Measurements from ENCODE around the gene ANK3. TPM values are rescaled to one million over a fixed set of nuclear protein-coding genes. Genes with fewer than 3 reads are reported as not detected.

The ANK3 gene
- total RNA-seq, 4 donors from 2014 or later = 118 to 161 (median 151) TPM

GRCh38 chr10:60288256-60288655 is 101.4 kb downstream of the ANK3 start:
- H3K36me3 ChIP-seq = no peaks in the 10 kb centered on the region
- DNase-seq = no peak
- no peak overlapping the region for H3K4me3 ChIP-seq
- H3K4me1 ChIP-seq = no peaks in the 10 kb centered on the region
- no peaks in the 10 kb centered on the region for H3K27me3 ChIP-seq
- no peak overlapping the region for H3K27ac ChIP-seq
- TF ChIP-seq CTCF (IDR thresholded peaks at IDR 0.05) = no peak
- H3K9me3 ChIP-seq = no peaks in the 10 kb centered on the region

- no peak for DNase-seq
Measured at GRCh38 chr10:60286559-60286958, 103.1 kb downstream of the ANK3 start.

GRCh38 chr10:60283397-60283796 is 106.3 kb downstream of the ANK3 start:
- Histone ChIP-seq H3K4me1 (no peaks in the 10 kb centered on the region), H3K27ac (no peak overlapping the region)
- TF ChIP-seq POLR2A (IDR thresholded peaks at IDR 0.05) (no peak), CTCF (IDR thresholded peaks at IDR 0.05) (no peak)

More at GRCh38 chr10:60286559-60286958, 103.1 kb downstream of the ANK3 start:
- TF ChIP-seq CTCF (IDR thresholded peaks at IDR 0.05) (no peak), POLR2A (IDR thresholded peaks at IDR 0.05) (no peak)
- Histone ChIP-seq H3K4me1 (no peaks in the 10 kb centered on the region), H3K9me3 (no peaks in the 10 kb centered on the region), H3K36me3 (no peaks in the 10 kb centered on the region), H3K27me3 (no peaks in the 10 kb centered on the region), H3K27ac (no peak overlapping the region), H3K4me3 (no peak overlapping the region)

GRCh38 chr10:60282771-60283353 is 106.8 kb downstream of the ANK3 start:
- Histone ChIP-seq H3K4me3 (no peak overlapping the region), H3K4me1 (no peaks in the 10 kb centered on the region), H3K27me3 (no peaks in the 10 kb centered on the region), H3K9me3 (no peaks in the 10 kb centered on the region), H3K27ac (no peak overlapping the region), H3K36me3 (no peaks in the 10 kb centered on the region)
- DNase-seq = peak in 1 of 3 donors; percentile 48
- TF ChIP-seq POLR2A (IDR thresholded peaks at IDR 0.05) (no peak), CTCF (IDR thresholded peaks at IDR 0.05) (no peak)

More at GRCh38 chr10:60283397-60283796, 106.3 kb downstream of the ANK3 start:
- Histone ChIP-seq H3K36me3 (no peaks in the 10 kb centered on the region), H3K4me3 (no peak overlapping the region), H3K27me3 (no peaks in the 10 kb centered on the region), H3K9me3 (no peaks in the 10 kb centered on the region)
- DNase-seq = no peak

GRCh38 chr10:60281792-60282353 is 107.8 kb downstream of the ANK3 start:
- no peak overlapping the region for H3K4me3 ChIP-seq
- TF ChIP-seq CTCF (IDR thresholded peaks at IDR 0.05) (no peak), POLR2A (IDR thresholded peaks at IDR 0.05) (no peak)
- no peaks in the 10 kb centered on the region for H3K4me1 ChIP-seq
- no peaks in the 10 kb centered on the region for H3K27me3 ChIP-seq
- no peaks in the 10 kb centered on the region for H3K36me3 ChIP-seq
- H3K9me3 ChIP-seq = no peaks in the 10 kb centered on the region
- no peak overlapping the region for H3K27ac ChIP-seq
- no peak for DNase-seq
